Neural progenitor cell (in vitro differentiated cells): ENCODE results near the gene RPL27. TPM values are rescaled to one million over a fixed set of nuclear protein-coding genes. Genes with fewer than 3 reads are reported as not detected.

Experiments used
- DNase-seq: peaks from one replicate; pipeline ENCODE4 v3.0.0-alpha.2; 2016; ENCODE audit warnings: low spot score
- H2AFZ ChIP-seq: fragments of 200-600 bp; sonication (generic); replicated peaks from 2 replicates; pipeline ENCODE4 v1.6.1; 2016; ENCODE audit warnings: antibody characterized with exemption
- H3F3A ChIP-seq: fragments of 200-600 bp; sonication (generic); 2 replicates; pipeline ENCODE4 v1.6.1; 2016; ENCODE audit warnings: antibody characterized with exemption, low read depth
- H3K27ac ChIP-seq: fragments of 200-600 bp; sonication (generic); 2 replicates; pipeline ENCODE4 v1.5.1; 2016; ENCODE audit warnings: mild to moderate bottlenecking
- H3K27me3 ChIP-seq: fragments of 200-600 bp; sonication (generic); 2 replicates; pipeline ENCODE4 v1.6.1; 2016; ENCODE audit warnings: mild to moderate bottlenecking, moderate library complexity
- H3K36me3 ChIP-seq: fragments of 200-600 bp; sonication (generic); 2 replicates; pipeline ENCODE4 v1.5.1; 2016
- H3K4me1 ChIP-seq: fragments of 200-600 bp; sonication (generic); 2 replicates; pipeline ENCODE4 v1.6.1; 2016; ENCODE audit warnings: mixed run types
- H3K4me2 ChIP-seq: fragments of 200-600 bp; sonication (generic); 2 replicates; pipeline ENCODE4 v1.6.1; 2016
- H3K4me3 ChIP-seq: fragments of 200-600 bp; sonication (generic); 2 replicates; pipeline ENCODE4 v1.5.1; 2016
- H3K79me2 ChIP-seq: fragments of 200-600 bp; sonication (generic); 2 replicates; pipeline ENCODE4 v1.6.1; 2016; ENCODE audit warnings: low read depth
- H3K9ac ChIP-seq: fragments of 200-600 bp; sonication (generic); 2 replicates; pipeline ENCODE4 v1.6.1; 2016
- H3K9me3 ChIP-seq: fragments of 200-600 bp; sonication (generic); 2 replicates; pipeline ENCODE4 v1.5.1; 2016; ENCODE audit warnings: low read depth
- H4K20me1 ChIP-seq: fragments of 200-600 bp; sonication (generic); 2 replicates; pipeline ENCODE4 v1.6.1; 2016; ENCODE audit warnings: low read depth
- H3K27ac Mint-ChIP-seq: 3 replicates; pipeline ENCODE4 v1.8.0; 2021; ENCODE audit warnings: mixed read lengths
- H3K27me3 Mint-ChIP-seq: 2 replicates; pipeline ENCODE4 v1.8.0; 2022; ENCODE audit warnings: low read depth, mild to moderate bottlenecking, inconsistent platforms, moderate library complexity, mixed read lengths; ENCODE audit not compliant: insufficient read depth
- H3K36me3 Mint-ChIP-seq: 3 replicates; pipeline ENCODE4 v1.8.0; 2021; ENCODE audit warnings: mixed read lengths
- H3K4me1 Mint-ChIP-seq: 3 replicates; pipeline ENCODE4 v1.8.0; 2021; ENCODE audit warnings: mixed read lengths
- H3K4me3 Mint-ChIP-seq: 3 replicates; pipeline ENCODE4 v1.8.0; 2021; ENCODE audit warnings: mild to moderate bottlenecking, moderate library complexity, mixed read lengths
- H3K9me3 Mint-ChIP-seq: 3 replicates; pipeline ENCODE4 v1.8.0; 2020; ENCODE audit warnings: mixed read lengths
- CTCF ChIP-seq: fragments of 200-600 bp; sonication (generic); IDR thresholded peaks from 2 replicates; pipeline ENCODE4 v1.5.1; 2017; ENCODE audit warnings: antibody characterized with exemption, mild to moderate bottlenecking
- EZH2 ChIP-seq: fragments of 200-600 bp; sonication (generic); IDR thresholded peaks from 2 replicates; pipeline ENCODE4 v1.6.1; 2017; ENCODE audit warnings: antibody characterized with exemption, mild to moderate bottlenecking, moderate library complexity
- EZH2phosphoT487 ChIP-seq: fragments of 200-600 bp; sonication (generic); IDR thresholded peaks from 2 replicates; pipeline ENCODE4 v1.6.1; 2017; ENCODE audit warnings: antibody characterized with exemption
- total RNA-seq: library from RNA; depleted of rRNA; stranded (reverse); fragments of >200 nt; gene quantifications from 2 replicates; pipeline ENCODE4 v1.2.3, GENCODE V29; 2015; ENCODE audit warnings: low replicate concordance

The RPL27 gene
- total RNA-seq, 1 donor from 2014 or later = 1,934 TPM

GRCh38 chr17:42964161-42964932 lies 33.9 kb upstream of the RPL27 start, which contains the start of gene AARSD1:
Gene AARSD1, minus strand, starts transcription at chr17:42964454. Its CDS starts 14 bp downstream, at chr17:42964440.
- no peaks in the 10 kb centered on the region for H3K9me3 Mint-ChIP-seq

GRCh38 chr17:42967925-42968324 lies 30.3 kb upstream of the RPL27 start:
- H3K27ac Mint-ChIP-seq = no peak overlapping the region
- TF ChIP-seq EZH2phosphoT487 = no peak
- no peak for TF ChIP-seq CTCF
- TF ChIP-seq EZH2 = no peak

More at GRCh38 chr17:42964161-42964932, 33.9 kb upstream of the RPL27 start, which contains the start of gene AARSD1:
- Mint-ChIP-seq H3K4me1 (peaks cover 11% of the 10 kb centered on the region), H3K36me3 (peaks cover 11% of the 10 kb centered on the region), H3K4me3 (peak within 1 kb of the TSS; percentile 93), H3K27ac (peak within 1 kb of the TSS; percentile 94), H3K27me3 (peaks cover 4% of the 10 kb centered on the region)
- H3K9me3 ChIP-seq = no peaks in the 10 kb centered on the region
- peaks cover 27% of the 10 kb centered on the region for H3F3A ChIP-seq
- peak within 1 kb of the TSS; percentile 60 for H3K9ac ChIP-seq
- peaks cover 6% of the 10 kb centered on the region for H3K4me1 ChIP-seq
- no peak within 1 kb of the TSS for H3K27ac ChIP-seq
- TF ChIP-seq EZH2phosphoT487 (no peak), CTCF (no peak), EZH2 (no peak)
- H3K4me3 ChIP-seq = peak within 1 kb of the TSS; percentile 77
- peak within 1 kb of the TSS; percentile 94 for H3K4me2 ChIP-seq
- H3K27me3 ChIP-seq = no peaks in the 10 kb centered on the region
- H4K20me1 ChIP-seq = no peaks in the 10 kb centered on the region
- peaks cover 4% of the 10 kb centered on the region for H3K36me3 ChIP-seq
- peak; percentile 92 for DNase-seq
- H3K79me2 ChIP-seq = peaks cover 23% of the 10 kb centered on the region
- H2AFZ ChIP-seq = peak within 1 kb of the TSS; percentile 2

GRCh38 chr17:42969001-42969581 lies 29.1 kb upstream of the RPL27 start:
- Histone ChIP-seq H3K9ac (no peak overlapping the region), H3K4me3 (no peak overlapping the region), H3K9me3 (no peaks in the 10 kb centered on the region), H3K36me3 (no peaks in the 10 kb centered on the region), H3F3A (peaks cover 27% of the 10 kb centered on the region), H3K27me3 (no peaks in the 10 kb centered on the region), H4K20me1 (no peaks in the 10 kb centered on the region), H3K27ac (no peak overlapping the region), H2AFZ (no peak overlapping the region), H3K4me2 (no peak overlapping the region), H3K4me1 (no peaks in the 10 kb centered on the region), H3K79me2 (no peaks in the 10 kb centered on the region)
- Mint-ChIP-seq H3K4me3 (no peak overlapping the region), H3K4me1 (peaks cover 6% of the 10 kb centered on the region), H3K9me3 (no peaks in the 10 kb centered on the region), H3K27me3 (peaks cover 2% of the 10 kb centered on the region), H3K27ac (no peak overlapping the region), H3K36me3 (no peaks in the 10 kb centered on the region)
- DNase-seq = no peak
- TF ChIP-seq CTCF = no peak
- no peak for TF ChIP-seq EZH2phosphoT487

More at GRCh38 chr17:42967925-42968324, 30.3 kb upstream of the RPL27 start:
- no peak overlapping the region for H3K9ac ChIP-seq
- no peaks in the 10 kb centered on the region for H3K36me3 ChIP-seq
- H3K9me3 Mint-ChIP-seq = no peaks in the 10 kb centered on the region
- H3K4me3 ChIP-seq = no peak overlapping the region
- H4K20me1 ChIP-seq = no peaks in the 10 kb centered on the region
- H3K4me1 Mint-ChIP-seq = peaks cover 11% of the 10 kb centered on the region
- peaks cover 6% of the 10 kb centered on the region for H3K4me1 ChIP-seq
- peaks cover 2% of the 10 kb centered on the region for H3K27me3 Mint-ChIP-seq
- H3F3A ChIP-seq = peaks cover 27% of the 10 kb centered on the region
- H3K36me3 Mint-ChIP-seq = peaks cover 4% of the 10 kb centered on the region
- H3K9me3 ChIP-seq = no peaks in the 10 kb centered on the region
- H3K4me3 Mint-ChIP-seq = no peak overlapping the region
- no peak overlapping the region for H2AFZ ChIP-seq
- no peak overlapping the region for H3K4me2 ChIP-seq
- DNase-seq = no peak
- H3K27ac ChIP-seq = no peak overlapping the region
- peaks cover 11% of the 10 kb centered on the region for H3K79me2 ChIP-seq
- H3K27me3 ChIP-seq = no peaks in the 10 kb centered on the region
